HG02798 (cell line): ENCODE data around the gene PDILT.

ENCODE experiments used
- ATAC-seq: cut with Tn5 transposase; IDR thresholded peaks from one replicate; pipeline ENCODE4 v1.9.1; 2021; ENCODE audit warnings: mild to moderate bottlenecking; ENCODE audit not compliant: unreplicated experiment, poor library complexity

The PDILT gene

GRCh38 chr16:20372701-20373100 is 31.8 kb downstream of the PDILT start:
- ATAC-seq: no peak

- ATAC-seq: no peak
These were observed 35.0 kb downstream of the PDILT start for GRCh38 chr16:20369452-20370054.

GRCh38 chr16:20364051-20364450 is 40.5 kb downstream of the PDILT start:
- ATAC-seq: no peak

GRCh38 chr16:20363191-20363590 is 41.3 kb downstream of the PDILT start:
- no peak for ATAC-seq

- ATAC-seq: no peak
These were observed 44.5 kb downstream of the PDILT start for GRCh38 chr16:20359997-20360396.

GRCh38 chr16:20355114-20355782 is 49.3 kb downstream of the PDILT start:
- no peak for ATAC-seq

- no peak for ATAC-seq
These were observed 51.2 kb downstream of the PDILT start for GRCh38 chr16:20353379-20353778.

- ATAC-seq: no peak
These were observed 51.9 kb downstream of the PDILT start, which contains the start of gene UMOD for GRCh38 chr16:20352615-20353014. UMOD (minus strand) TSS chr16:20352715; CDS start chr16:20350737, 1,978 bp downstream.

GRCh38 chr16:20349615-20350014 is 54.9 kb downstream of the PDILT start:
- ATAC-seq: no peak

GRCh38 chr16:20348365-20349185 is 56.0 kb downstream of the PDILT start:
- ATAC-seq: no peak

GRCh38 chr16:20347666-20348364 is 56.7 kb downstream of the PDILT start:
- ATAC-seq: no peak

GRCh38 chr16:20344611-20345010 is 59.9 kb downstream of the PDILT start:
- ATAC-seq: no peak

- no peak for ATAC-seq
These were observed 64.8 kb downstream of the PDILT start for GRCh38 chr16:20339744-20340143.

- ATAC-seq: no peak
These were observed 67.6 kb downstream of the PDILT start for GRCh38 chr16:20336955-20337354.

GRCh38 chr16:20334396-20334795 is 70.1 kb downstream of the PDILT start:
- ATAC-seq: no peak

- no peak for ATAC-seq
These were observed 71.4 kb downstream of the PDILT start for GRCh38 chr16:20333120-20333519.

- no peak for ATAC-seq
These were observed 72.1 kb downstream of the PDILT start for GRCh38 chr16:20332411-20332810.

- no peak for ATAC-seq
These were observed 72.9 kb downstream of the PDILT start for GRCh38 chr16:20331635-20332034.

GRCh38 chr16:20329392-20330138 is 75.0 kb downstream of the PDILT start:
- ATAC-seq: no peak

- ATAC-seq: no peak
These were observed 77.0 kb downstream of the PDILT start, which contains the start of gene GP2 for GRCh38 chr16:20327444-20328041. GP2 (minus strand) TSS chr16:20327513; CDS start chr16:20326431, 1,082 bp downstream.
